GM12873 (cell line): Measurements from ENCODE around the gene FLT4.

Experiments used
- TF ChIP-seq, protein P1 (sequence below): IDR thresholded peaks from 2 replicates; pipeline ENCODE4 v1.5.1; 2012; ENCODE audit warnings: low read depth, mild to moderate bottlenecking, moderate library complexity, low read length, control low read depth; ENCODE audit not compliant: insufficient read depth; ENCODE audit errors: missing control alignments

The FLT4 gene

GRCh38 chr5:180604271-180604670 lies 45.1 kb downstream of the FLT4 start:
- TF ChIP-seq, protein P1, sequence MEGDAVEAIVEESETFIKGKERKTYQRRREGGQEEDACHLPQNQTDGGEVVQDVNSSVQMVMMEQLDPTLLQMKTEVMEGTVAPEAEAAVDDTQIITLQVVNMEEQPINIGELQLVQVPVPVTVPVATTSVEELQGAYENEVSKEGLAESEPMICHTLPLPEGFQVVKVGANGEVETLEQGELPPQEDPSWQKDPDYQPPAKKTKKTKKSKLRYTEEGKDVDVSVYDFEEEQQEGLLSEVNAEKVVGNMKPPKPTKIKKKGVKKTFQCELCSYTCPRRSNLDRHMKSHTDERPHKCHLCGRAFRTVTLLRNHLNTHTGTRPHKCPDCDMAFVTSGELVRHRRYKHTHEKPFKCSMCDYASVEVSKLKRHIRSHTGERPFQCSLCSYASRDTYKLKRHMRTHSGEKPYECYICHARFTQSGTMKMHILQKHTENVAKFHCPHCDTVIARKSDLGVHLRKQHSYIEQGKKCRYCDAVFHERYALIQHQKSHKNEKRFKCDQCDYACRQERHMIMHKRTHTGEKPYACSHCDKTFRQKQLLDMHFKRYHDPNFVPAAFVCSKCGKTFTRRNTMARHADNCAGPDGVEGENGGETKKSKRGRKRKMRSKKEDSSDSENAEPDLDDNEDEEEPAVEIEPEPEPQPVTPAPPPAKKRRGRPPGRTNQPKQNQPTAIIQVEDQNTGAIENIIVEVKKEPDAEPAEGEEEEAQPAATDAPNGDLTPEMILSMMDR: no peak

- TF ChIP-seq, protein P1: no peak
Measured at GRCh38 chr5:180603076-180603594, 46.3 kb downstream of the FLT4 start.

GRCh38 chr5:180602481-180603075 lies 46.8 kb downstream of the FLT4 start:
- TF ChIP-seq, protein P1: no peak

DNA sequence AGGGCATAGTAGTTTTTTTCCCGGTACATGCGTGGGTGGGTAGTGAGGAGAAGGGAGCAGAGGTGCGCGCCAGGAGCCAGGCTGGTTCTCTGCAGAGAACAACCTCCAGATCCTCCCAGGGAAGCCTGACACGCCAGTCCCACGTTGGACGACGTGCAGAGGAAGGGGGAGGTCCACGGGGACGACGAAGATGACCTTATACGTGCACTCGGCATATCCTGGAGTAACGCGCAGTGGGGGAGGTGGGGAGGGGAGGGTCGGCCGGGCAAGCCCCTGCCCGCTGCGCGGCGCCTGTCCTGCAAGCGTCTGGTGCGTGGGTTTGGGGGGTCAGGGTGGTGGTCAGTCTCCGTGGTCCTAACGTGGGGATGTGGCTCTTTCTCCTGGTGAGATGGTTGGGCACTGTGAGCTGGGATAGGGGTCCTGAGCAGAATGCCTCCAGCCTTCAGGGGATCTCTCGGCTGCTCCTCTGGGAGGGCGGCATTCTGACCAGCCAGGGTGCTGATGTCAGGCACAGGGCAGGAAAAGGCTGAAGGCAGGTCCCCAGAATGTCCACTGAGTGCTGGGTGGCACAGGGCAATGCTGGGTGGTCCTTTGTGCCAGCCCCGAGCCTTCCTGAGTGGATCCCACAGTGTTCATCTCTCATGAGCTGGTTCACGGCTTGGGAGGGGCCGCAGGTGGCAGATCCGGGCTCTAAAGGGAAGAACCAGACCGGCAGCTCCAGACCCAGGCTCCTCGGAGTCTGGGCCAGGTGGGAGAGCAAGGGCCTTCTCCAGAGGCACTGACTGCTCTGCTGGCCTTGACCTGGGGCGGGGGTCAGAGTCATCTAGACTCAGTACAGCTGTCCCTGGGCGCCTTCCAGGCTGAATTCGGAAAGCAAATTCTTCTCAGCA lies 47.6 kb downstream of the FLT4 start:
- TF ChIP-seq, protein P1: no peak

GRCh38 chr5:180600554-180601041 lies 48.8 kb downstream of the FLT4 start:
- TF ChIP-seq, protein P1: no peak

GRCh38 chr5:180599981-180600553 lies 49.3 kb downstream of the FLT4 start:
- TF ChIP-seq, protein P1: no peak

DNA sequence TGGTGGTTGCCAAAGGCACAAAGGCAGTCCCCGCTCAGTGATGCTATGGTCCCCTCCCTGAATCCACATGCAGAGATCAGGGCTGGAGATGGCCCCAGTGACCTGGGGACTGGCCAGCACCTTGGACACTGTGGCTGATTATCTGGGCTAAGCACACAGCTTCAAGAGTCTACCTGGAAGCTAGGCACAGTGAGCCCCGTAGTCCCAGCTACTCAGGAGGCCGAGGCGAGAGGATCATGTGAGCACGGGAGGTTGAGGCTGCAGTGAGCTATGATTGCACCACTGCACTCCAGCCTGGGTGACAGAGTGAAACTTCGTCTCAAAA lies 49.8 kb downstream of the FLT4 start:
- TF ChIP-seq, protein P1: no peak
